H9 (cell line): ENCODE measurements around the gene PEPD. TPM values are rescaled to one million over a fixed set of nuclear protein-coding genes. Genes with fewer than 3 reads are reported as not detected.

Experiments used
- DNase-seq: peaks from one replicate; pipeline ENCODE4 v3.0.0-alpha.2; 2017
- H2AFZ ChIP-seq: one replicate; pipeline ENCODE4 v1.6.1; 2013; ENCODE audit warnings: mild to moderate bottlenecking, low read length, control low read depth, moderate library complexity
- H2AK5ac ChIP-seq: 2 replicates; pipeline ENCODE4 v1.6.1; 2013; ENCODE audit warnings: low read length, control low read depth, mixed read lengths; ENCODE audit not compliant: insufficient read length
- H2BK120ac ChIP-seq: one replicate; pipeline ENCODE4 v1.6.1; 2013; ENCODE audit warnings: low read depth, mild to moderate bottlenecking, low read length, control low read depth, inconsistent platforms; ENCODE audit not compliant: poor library complexity, severe bottlenecking
- H2BK12ac ChIP-seq: 2 replicates; pipeline ENCODE4 v1.6.1; 2013; ENCODE audit warnings: low read length, control low read depth, mixed read lengths, low read depth; ENCODE audit not compliant: insufficient read length
- H2BK15ac ChIP-seq: 2 replicates; pipeline ENCODE4 v1.6.1; 2013; ENCODE audit warnings: low read depth, low read length, control low read depth
- H2BK20ac ChIP-seq: one replicate; pipeline ENCODE4 v1.6.1; 2013; ENCODE audit warnings: low read depth, mild to moderate bottlenecking, low read length, control low read depth, inconsistent platforms; ENCODE audit not compliant: poor library complexity, severe bottlenecking
- H2BK5ac ChIP-seq: 2 replicates; pipeline ENCODE4 v1.6.1; 2013; ENCODE audit warnings: low read length, control low read depth, mixed read lengths; ENCODE audit not compliant: insufficient read length
- H3K14ac ChIP-seq: 2 replicates; pipeline ENCODE4 v1.6.1; 2013; ENCODE audit warnings: low read length, control low read depth; ENCODE audit not compliant: insufficient read depth
- H3K18ac ChIP-seq: 2 replicates; pipeline ENCODE4 v1.6.1; 2013; ENCODE audit warnings: low read depth, mild to moderate bottlenecking, mixed read lengths, low read length, control low read depth; ENCODE audit not compliant: insufficient read length
- H3K23ac ChIP-seq: 2 replicates; pipeline ENCODE4 v1.6.1; 2013; ENCODE audit warnings: low read length, control low read depth, mixed read lengths, low read depth; ENCODE audit not compliant: insufficient read length
- H3K23me2 ChIP-seq: 2 replicates; pipeline ENCODE4 v1.6.1; 2013; ENCODE audit warnings: low read depth, mild to moderate bottlenecking, mixed read lengths, low read length, control low read depth; ENCODE audit not compliant: insufficient read length, poor library complexity, severe bottlenecking
- H3K27ac ChIP-seq: 2 replicates; pipeline ENCODE4 v1.5.1; 2013; ENCODE audit warnings: low read length, control low read depth, mixed read lengths, low read depth; ENCODE audit not compliant: insufficient read length
- H3K27me3 ChIP-seq: 2 replicates; pipeline ENCODE4 v1.6.1; 2013; ENCODE audit warnings: low read length, control low read depth, inconsistent platforms; ENCODE audit not compliant: insufficient read depth
- H3K4ac ChIP-seq: 2 replicates; pipeline ENCODE4 v1.6.1; 2013; ENCODE audit warnings: low read depth, mild to moderate bottlenecking, control low read depth, inconsistent platforms, low read length, moderate library complexity
- H3K4me1 ChIP-seq: 2 replicates; pipeline ENCODE4 v1.6.1; 2013; ENCODE audit warnings: low read length, control low read depth, inconsistent platforms; ENCODE audit not compliant: insufficient read depth
- H3K4me2 ChIP-seq: 2 replicates; pipeline ENCODE4 v1.6.1; 2013; ENCODE audit warnings: low read length, control low read depth, mixed read lengths; ENCODE audit not compliant: insufficient read length, insufficient read depth
- H3K56ac ChIP-seq: 2 replicates; pipeline ENCODE4 v1.6.1; 2013; ENCODE audit warnings: low read depth, mild to moderate bottlenecking, mixed read lengths, low read length, control low read depth; ENCODE audit not compliant: insufficient read length
- H3K79me1 ChIP-seq: 2 replicates; pipeline ENCODE4 v1.6.1; 2013; ENCODE audit warnings: low read depth, mild to moderate bottlenecking, moderate library complexity, low read length, control low read depth, inconsistent platforms; ENCODE audit not compliant: insufficient read depth, poor library complexity, severe bottlenecking
- H3K79me2 ChIP-seq: 2 replicates; pipeline ENCODE4 v1.6.1; 2013; ENCODE audit warnings: low read length, control low read depth, inconsistent platforms; ENCODE audit not compliant: insufficient read depth
- H3K9ac ChIP-seq: 2 replicates; pipeline ENCODE4 v1.6.1; 2013; ENCODE audit warnings: low read length, control low read depth, mixed read lengths; ENCODE audit not compliant: insufficient read length; ENCODE audit errors: extremely low read depth
- H3K9me3 ChIP-seq: one replicate; pipeline ENCODE4 v1.6.1; 2013; ENCODE audit warnings: low read depth, low read length, inconsistent platforms; ENCODE audit not compliant: control insufficient read depth
- H3T11ph ChIP-seq: one replicate; pipeline ENCODE4 v1.6.1; 2013; ENCODE audit warnings: mild to moderate bottlenecking, low read length, control low read depth, inconsistent platforms
- H4K20me1 ChIP-seq: one replicate; pipeline ENCODE4 v1.6.1; 2013; ENCODE audit not compliant: control insufficient read depth, insufficient read length, insufficient read depth
- H4K5ac ChIP-seq: 2 replicates; pipeline ENCODE4 v1.6.1; 2013; ENCODE audit warnings: low read depth, mild to moderate bottlenecking, mixed read lengths, low read length, control low read depth; ENCODE audit not compliant: insufficient read length
- H4K8ac ChIP-seq: replicated peaks from 2 replicates; pipeline ENCODE4 v1.6.1; 2013; ENCODE audit warnings: low read length, control low read depth, mixed read lengths, low read depth; ENCODE audit not compliant: insufficient read length
- H4K91ac ChIP-seq: 2 replicates; pipeline ENCODE4 v1.6.1; 2013; ENCODE audit warnings: low read depth, mild to moderate bottlenecking, moderate library complexity, mixed read lengths, low read length, control low read depth; ENCODE audit not compliant: insufficient read length
- H3K27ac Mint-ChIP-seq, 3 experiments: 2 replicates in 2 of 3; 3 replicates in 1 of 3; pipeline ENCODE4 v1.8.0; 2020 to 2021; ENCODE audit warnings: mixed read lengths in 3 of 3, mild to moderate bottlenecking in 1 of 3, moderate library complexity in 1 of 3
- H3K27me3 Mint-ChIP-seq: 2 replicates; pipeline ENCODE4 v1.8.0; 2021; ENCODE audit warnings: low read depth, mild to moderate bottlenecking, moderate library complexity, mixed read lengths
- H3K36me3 Mint-ChIP-seq, 3 experiments: 2 replicates in 2 of 3; 3 replicates in 1 of 3; pipeline ENCODE4 v1.8.0; 2020 to 2021; ENCODE audit warnings: low read depth in 3 of 3, mixed read lengths in 3 of 3; ENCODE audit not compliant: insufficient read depth in 1 of 3
- H3K4me1 Mint-ChIP-seq, 2 experiments: 2 replicates each; pipeline ENCODE4 v1.8.0; 2020; ENCODE audit warnings: mixed read lengths in 2 of 2
- H3K4me3 Mint-ChIP-seq, 2 experiments: 2 replicates in 1 of 2; 3 replicates in 1 of 2; pipeline ENCODE4 v1.8.0; 2020 to 2021; ENCODE audit warnings: mild to moderate bottlenecking in 2 of 2, mixed read lengths in 2 of 2, moderate library complexity in 1 of 2
- H3K9me3 Mint-ChIP-seq, 2 experiments: 2 replicates in 1 of 2; 3 replicates in 1 of 2; pipeline ENCODE4 v1.8.0; 2020; ENCODE audit warnings: mild to moderate bottlenecking in 2 of 2, mixed read lengths in 2 of 2, moderate library complexity in 1 of 2
- WGBS: extraction: QIAGEN DNeasy Blood & Tissue Kit; methylation state at CpG from one replicate; pipeline ENCODE4 v1.1.7; 2013; ENCODE audit warnings: missing lambda C conversion rate, low lambda C conversion rate, mixed read lengths; ENCODE audit not compliant: insufficient read length; ENCODE audit errors: extremely low coverage; 5-methylcytosine and 5-hydroxymethylcytosine counted together
- total RNA-seq: library from RNA; stranded (reverse); gene quantifications from 2 replicates; pipeline ENCODE4 v1.2.1, GENCODE V29; 2021
- TF ChIP-seq, protein P1 (sequence below): fragments of 200-600 bp; sonication (generic); conservative IDR thresholded peaks from 3 replicates; pipeline ENCODE4 v1.8.0; 2021; ENCODE audit warnings: antibody characterized with exemption, mild to moderate bottlenecking

PEPD gene
- total RNA-seq, 1 experiment from 2014 or later: 52.8 TPM

DNA sequence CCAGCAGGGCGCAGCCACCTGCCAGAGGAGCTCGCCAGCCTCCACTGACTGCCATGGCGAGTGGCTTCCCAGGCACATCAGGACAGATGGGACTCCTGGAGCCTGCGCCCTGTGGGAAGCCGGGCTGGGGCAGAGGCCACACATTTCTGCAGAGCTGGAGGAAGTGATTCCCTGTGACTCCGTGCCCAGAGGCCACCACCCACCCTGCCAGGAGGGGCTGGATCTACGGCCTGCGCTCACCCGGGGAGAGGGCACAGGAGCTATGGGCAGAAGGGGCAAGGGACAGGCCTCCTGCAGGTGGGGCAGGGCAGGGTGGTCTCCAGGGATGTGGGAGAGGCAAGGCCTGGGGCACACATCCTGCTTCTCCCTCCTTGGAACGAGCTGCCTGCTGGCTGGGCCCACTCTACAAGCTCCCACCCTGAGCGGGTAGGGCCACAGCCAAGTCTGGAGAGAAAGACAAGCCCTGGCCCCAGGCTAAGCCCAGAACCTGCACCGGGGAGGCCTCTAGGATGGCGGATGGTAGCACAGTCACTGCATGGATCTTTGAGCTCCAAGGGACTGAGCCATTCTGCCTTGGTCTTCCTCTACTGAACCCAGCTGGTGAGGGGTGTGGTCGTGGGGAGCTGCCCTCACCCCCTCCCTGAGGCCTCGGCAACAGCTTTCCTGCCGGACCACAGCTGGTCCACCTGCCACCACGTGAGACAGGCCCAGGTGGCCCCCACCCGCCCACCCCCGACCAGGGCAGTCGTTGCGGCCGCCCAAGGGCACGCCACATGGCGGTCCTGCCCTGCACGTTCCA is 107.5 kb downstream of the PEPD start:
- Histone ChIP-seq H2AFZ (no peak overlapping the region), H3K4me2 (no peak overlapping the region), H3K4ac (no peak overlapping the region), H3K27me3 (no peaks in the 10 kb centered on the region), H3K79me1 (no peaks in the 10 kb centered on the region), H2BK15ac (no peak overlapping the region), H3K27ac (no peak overlapping the region), H2BK5ac (no peak overlapping the region), H3K23me2 (no peaks in the 10 kb centered on the region), H2BK20ac (no peak overlapping the region), H2BK120ac (no peak overlapping the region), H4K5ac (no peak overlapping the region), H3K9ac (no peak overlapping the region), H3K79me2 (no peaks in the 10 kb centered on the region), H2AK5ac (no peak overlapping the region), H3K4me1 (no peaks in the 10 kb centered on the region), H3K23ac (no peak overlapping the region), H2BK12ac (no peak overlapping the region), H3K18ac (no peak overlapping the region), H4K8ac (no peak overlapping the region), H4K20me1 (no peaks in the 10 kb centered on the region), H3K56ac (no peak overlapping the region), H3T11ph (no peak overlapping the region), H4K91ac (no peak overlapping the region), H3K9me3 (no peaks in the 10 kb centered on the region), H3K14ac (no peak overlapping the region)
- H3K9me3 Mint-ChIP-seq: no peaks in the 10 kb centered on the region
- H3K36me3 Mint-ChIP-seq: no peaks in the 10 kb centered on the region; a peak in 1 of 7 replicates
- no peaks in the 10 kb centered on the region for H3K27me3 Mint-ChIP-seq
- no CpG with 5 or more reads among the region's 25 CpGs for WGBS
- H3K4me1 Mint-ChIP-seq: peaks cover 4 to 8% of the 10 kb centered on the region in 2 experiments
- H3K4me3 Mint-ChIP-seq: no peak overlapping the region
- DNase-seq: no peak
- H3K27ac Mint-ChIP-seq: no peak overlapping the region
- TF ChIP-seq, protein P1, sequence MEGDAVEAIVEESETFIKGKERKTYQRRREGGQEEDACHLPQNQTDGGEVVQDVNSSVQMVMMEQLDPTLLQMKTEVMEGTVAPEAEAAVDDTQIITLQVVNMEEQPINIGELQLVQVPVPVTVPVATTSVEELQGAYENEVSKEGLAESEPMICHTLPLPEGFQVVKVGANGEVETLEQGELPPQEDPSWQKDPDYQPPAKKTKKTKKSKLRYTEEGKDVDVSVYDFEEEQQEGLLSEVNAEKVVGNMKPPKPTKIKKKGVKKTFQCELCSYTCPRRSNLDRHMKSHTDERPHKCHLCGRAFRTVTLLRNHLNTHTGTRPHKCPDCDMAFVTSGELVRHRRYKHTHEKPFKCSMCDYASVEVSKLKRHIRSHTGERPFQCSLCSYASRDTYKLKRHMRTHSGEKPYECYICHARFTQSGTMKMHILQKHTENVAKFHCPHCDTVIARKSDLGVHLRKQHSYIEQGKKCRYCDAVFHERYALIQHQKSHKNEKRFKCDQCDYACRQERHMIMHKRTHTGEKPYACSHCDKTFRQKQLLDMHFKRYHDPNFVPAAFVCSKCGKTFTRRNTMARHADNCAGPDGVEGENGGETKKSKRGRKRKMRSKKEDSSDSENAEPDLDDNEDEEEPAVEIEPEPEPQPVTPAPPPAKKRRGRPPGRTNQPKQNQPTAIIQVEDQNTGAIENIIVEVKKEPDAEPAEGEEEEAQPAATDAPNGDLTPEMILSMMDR: no peak
